Stimulated activated CD4-positive, alpha-beta T cell treated with anti-CD3 and anti-CD28 coated beads, Interleukin-1b, Interleukin-23, amount 100 ng/mL, for 4 hours (primary cell): ENCODE measurements around the gene LIPE.

ENCODE experiments used
- DNase-seq, 2 donors: peaks; one replicate each; pipeline ENCODE4 v3.0.0-alpha.2; 2020; ENCODE audit warnings: low read depth in 2 of 2

The LIPE gene

DNA sequence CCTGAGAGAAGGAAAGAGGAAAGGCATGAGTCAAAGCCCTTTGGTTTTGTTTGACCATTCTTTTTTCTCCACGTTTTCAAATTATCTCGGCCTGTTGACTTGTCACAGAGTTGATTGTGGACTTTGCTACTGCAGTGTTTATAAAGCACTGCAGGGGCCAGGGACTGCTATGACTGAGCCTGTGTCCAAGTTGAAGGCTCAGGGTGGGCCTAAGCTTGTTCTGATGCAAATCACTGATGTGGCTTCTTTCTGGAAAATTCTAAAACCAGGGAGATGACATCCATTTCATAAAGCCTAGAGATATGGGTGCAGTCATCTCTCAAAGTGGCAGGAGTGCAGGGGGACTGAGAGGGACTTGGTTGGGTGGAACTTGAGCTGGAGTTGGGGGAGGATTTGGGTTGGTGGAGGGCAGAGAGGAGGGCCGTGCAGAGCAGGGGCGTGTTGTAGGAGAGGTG is 16.8 kb upstream of the LIPE start:
- DNase-seq, result no peak

DNA sequence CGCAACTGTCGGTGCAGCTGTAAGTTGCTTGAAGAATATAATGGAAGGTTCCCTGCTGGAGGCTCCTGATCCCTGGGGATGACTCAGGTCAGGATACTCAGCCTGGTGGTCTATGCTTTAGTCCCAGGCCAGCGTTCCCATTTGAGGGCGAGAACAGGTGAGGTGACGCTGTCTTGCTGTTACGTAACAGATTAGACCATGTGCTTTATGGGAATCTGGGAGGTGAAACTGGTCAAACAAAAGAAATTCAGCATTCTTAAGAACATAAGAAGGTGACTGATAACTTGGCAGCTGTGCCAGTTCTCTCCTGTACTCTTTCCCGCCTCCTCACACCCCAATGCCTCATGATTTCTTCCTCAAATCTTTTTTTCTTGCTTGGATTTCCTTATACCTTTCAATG is 15.6 kb upstream of the LIPE start, which contains the start of gene CXCL17:
TSS of gene CXCL17 (minus strand) at position 114 of the 400 bp plus-strand sequence. CDS start 114 bp downstream, outside the sequence.
- DNase-seq, result no peak

DNA sequence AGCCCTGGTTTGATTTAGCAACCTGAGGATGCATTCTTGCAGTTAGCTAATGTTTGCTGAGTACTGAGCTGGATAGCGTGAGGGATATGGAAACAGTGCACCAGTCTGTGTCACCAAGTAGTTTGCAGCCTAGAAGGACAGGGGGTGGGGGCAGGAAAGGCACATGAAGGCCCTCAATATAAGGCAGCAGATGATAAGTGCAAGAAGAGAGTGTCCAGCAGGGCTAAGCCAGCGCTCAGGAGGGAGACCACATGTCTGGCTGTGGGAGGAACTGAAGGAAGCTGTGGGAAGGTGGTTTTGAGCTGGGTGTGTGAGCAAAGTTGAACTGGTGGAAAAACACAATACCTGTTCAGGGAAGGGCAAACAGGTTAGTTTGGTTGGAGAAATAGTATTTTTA is 13.9 kb upstream of the LIPE start:
- DNase-seq, result no peak

DNA sequence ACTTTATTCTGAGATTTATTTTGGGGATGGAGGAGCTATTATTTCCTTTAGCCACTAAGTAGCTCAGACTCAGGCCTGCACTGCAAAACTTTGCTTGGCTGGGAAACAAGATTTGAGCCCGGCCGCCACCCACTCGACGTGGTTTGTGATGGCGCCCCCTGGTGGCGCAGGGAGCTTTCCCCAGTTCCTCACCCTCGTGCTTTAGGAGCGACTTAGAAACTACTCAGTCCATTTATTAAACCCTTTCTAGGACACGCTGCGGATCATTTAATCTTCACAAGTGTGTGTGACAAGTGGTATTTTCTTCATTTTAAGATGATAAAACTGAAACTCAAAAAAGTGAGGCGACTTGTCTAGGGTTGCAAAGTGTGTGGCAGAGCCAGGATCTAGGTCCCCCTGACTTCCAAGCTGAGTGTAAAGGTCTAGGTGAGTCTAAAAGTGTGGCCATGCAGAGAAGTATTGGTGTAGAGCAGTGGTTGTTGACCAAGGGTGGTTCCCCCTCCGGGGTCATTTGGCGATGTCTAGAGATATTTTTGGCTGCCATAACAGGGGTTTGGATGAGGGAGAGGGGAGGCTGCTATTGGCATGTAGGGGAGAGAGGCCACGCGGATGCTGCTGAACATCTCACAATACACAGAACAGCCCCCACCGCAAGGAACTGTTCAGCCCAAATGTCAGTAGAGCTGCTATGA is 13.3 kb upstream of the LIPE start:
- DNase-seq, result peak; percentile 81 to 85

DNA sequence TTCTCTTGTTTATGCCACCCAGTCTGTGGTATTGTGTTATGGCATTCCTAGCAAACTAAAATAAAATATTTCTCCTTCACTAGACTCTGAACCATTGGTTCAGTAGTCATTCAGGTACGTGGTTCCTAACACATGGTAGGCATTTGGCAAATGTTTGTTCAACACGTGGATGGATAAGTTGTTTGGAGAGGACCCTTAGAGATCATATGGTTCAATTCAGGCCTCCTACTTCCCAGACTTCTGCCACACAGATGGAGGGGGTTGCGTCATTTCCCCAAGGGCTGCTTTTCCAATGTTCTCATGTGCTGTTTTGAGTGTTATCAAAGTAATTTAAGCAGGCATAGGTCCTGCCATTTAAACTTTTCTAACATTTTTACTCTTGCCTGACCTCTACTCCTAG is 8.8 kb upstream of the LIPE start:
- no peak for DNase-seq

DNA sequence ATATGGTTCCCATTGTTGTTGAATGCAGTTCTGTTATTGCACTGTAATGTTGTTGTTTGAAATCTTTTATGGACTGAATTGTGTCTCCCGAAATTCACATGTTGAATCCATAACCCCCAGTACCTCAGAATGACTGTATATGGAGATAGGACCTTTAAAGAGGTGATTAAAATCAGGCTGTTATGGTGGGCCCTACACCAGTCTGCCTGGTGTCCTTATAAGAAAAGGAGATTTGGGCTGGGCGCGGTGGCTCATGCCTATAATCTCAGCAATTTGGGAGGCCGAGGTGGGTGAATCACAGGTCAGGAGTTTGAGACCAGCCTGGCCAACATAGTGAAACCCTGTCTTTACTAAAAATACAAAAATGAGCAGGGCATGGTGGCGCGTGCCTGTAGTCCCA is 8.1 kb upstream of the LIPE start:
- DNase-seq, result no peak

DNA sequence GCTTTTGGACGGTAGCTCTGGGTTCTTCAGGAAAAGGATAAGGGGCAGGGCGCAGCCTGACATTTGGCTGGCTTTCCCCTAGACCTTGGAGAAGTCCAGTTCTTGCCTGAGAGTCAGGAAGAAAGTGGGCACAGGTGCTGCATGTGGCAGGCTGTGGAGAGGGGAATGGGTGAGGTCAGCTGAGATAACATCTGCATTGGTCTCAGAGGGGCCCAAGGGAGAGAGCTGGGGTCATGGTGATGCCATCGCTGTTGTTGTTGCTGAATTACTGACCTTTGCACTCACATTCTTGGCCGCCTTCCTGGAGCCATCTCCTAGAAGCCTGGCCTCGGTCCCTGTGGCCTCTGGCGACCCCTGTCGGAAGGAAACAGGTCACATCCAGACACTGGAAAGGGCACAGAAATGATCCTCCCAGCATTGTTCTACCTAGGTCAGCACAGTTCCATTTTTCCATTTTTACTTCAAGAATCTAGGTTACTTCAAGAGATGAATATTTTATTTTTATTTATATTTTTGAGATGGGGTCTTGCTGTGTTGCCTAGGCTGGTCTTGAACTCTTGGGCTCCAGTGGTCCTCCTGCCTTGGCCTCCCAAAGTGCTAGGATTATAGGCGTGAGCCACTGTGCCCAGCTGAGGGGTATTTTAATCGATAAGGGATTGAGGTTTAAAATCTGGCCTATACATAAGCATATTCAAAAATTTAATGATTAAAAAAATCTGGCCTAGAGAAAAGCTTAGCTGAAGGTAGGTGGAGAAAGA is 6.5 kb upstream of the LIPE start:
- peak; percentile 53 to 61 for DNase-seq

DNA sequence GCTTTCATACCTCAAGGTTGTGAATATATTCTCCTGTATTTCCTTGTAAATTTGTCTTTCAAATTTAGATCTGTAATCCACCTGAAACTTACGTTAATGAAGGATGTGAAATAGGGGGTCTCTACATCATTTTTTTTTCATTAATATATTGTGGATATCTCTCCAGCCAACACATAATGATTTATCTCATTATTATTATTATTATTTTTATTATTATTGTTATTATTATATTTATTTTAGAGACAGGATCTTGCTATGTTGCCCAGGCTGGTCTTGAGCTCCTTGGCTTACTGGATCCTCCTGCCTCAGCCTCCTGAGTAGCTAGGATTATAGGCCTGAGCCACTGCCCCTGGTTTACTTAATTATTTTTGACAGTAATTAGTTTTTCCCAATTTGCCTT is 4.3 kb upstream of the LIPE start:
- no peak for DNase-seq

DNA sequence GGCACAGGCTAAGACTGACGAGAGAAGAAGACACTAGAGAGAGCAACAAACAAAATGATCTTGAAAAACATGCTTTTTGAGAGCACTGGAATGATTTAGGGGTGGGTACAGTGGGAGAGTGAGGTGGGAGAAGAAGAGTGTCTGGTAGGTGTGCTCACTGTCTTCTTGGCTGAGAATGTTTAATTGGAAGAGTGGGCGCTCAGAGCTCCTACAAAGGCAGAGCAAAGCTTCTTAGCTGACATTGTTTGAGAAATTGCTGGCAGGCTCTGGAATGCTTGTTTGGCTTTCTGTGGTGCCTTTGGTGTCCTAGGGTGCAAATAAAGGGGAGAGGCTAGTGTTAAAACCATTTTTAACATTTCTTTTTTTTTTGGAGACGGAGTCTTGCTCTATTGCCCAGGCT is 1.5 kb upstream of the LIPE start:
- no peak for DNase-seq

DNA sequence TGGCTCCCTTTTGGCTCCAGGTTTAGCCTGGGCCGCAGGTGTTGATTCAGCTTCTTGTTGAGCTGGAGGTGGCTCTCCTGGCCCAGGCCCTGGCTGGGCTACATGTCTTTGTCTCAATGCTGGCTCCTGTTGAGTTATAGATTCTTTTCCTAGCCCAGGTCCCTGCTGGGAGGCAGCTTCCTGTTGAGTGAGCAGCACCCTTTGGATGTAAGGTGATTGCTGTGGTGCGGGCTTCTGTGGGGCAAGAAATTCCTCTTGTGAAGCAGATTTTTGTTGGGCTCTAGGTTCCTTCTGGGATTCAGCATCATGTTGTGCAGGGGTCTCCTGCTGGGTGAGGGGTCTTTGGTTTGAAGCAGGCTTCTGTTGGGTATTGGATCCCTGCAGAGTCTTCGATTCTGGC is 545 bp downstream of the LIPE start:
- no peak for DNase-seq

DNA sequence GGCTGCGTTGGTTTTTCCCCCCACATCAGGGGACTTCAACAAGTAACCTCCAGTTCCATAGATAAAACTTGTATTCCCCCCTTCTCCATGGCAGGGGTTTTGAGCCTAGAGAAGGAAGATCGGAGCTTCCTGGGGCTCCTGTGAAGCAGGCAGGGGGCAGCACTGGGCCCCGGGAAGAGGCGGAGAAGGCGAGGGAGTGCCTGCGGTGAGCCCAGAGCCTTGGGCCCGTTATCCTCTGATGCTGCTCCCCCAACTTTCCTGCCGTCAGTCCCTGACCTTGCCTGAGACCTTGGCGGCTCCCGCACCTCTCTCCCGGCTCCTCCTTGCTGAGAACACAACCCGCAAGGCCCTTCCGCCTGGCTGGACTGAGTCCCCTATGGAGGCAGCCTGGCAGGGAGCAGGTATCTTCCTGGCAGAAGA is 2.5 kb downstream of the LIPE start:
- DNase-seq, result no peak

DNA sequence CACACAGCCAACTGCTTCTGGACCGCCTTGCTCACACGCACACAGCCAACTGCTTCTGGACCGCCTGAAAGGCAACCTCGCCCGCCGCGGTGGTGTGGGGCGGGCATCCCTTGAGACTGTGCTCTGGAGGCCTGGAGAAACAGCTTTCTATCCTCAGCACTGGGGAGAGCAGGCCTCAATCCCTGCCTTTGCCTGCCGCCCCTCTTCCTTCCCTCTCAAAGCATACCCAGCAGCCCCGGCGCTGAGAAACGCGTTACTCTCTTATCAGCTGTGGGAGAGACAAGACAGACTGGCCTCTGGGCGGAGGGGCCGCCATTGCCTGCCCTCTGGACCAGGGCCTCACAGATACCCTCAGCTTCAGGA is 2.9 kb downstream of the LIPE start:
- DNase-seq, result no peak

DNA sequence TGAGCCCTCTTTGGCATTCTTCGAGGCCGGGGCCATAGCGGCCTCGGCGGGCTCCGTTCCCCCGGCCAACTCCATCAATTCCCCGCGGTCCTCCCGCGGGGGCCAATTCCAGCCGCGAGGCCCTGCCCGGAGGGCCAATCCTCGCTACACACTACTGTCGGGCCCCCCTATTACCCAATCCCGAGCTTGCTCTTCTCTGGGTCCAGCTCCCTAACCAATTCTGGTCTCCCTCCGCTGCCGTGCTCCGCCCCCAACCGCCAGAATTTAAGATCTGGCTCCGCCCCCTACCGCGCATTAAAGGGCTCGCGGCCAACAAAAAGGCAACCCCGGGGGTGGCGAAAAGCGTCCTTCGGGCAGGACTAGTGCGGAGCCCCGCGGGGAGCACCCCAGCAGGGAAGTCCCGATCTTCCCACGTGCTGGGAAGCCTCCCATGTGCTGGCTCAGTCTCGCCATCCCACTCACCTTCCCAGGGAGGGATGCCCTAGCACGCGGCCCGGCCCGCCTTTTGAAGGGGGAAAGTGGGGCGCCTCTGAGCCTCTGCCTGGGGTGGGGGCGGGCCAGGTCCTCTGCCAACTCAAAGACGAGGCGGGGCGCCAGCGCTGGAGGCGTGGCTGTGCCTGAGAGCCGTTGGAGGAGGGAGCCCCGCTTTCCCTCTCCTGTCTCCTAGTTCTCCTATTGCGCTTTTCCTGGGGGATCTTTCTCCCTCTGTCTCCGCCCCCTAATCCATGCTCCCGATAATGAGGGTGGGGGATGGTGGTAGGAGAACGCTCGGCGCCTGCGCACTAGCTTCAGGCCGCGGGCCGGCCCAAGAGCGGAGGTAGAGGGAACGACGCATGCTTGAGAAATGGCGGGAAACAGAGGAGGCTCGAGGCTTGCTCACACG is 3.5 kb downstream of the LIPE start:
- peak; percentile 91 to 93 for DNase-seq

DNA sequence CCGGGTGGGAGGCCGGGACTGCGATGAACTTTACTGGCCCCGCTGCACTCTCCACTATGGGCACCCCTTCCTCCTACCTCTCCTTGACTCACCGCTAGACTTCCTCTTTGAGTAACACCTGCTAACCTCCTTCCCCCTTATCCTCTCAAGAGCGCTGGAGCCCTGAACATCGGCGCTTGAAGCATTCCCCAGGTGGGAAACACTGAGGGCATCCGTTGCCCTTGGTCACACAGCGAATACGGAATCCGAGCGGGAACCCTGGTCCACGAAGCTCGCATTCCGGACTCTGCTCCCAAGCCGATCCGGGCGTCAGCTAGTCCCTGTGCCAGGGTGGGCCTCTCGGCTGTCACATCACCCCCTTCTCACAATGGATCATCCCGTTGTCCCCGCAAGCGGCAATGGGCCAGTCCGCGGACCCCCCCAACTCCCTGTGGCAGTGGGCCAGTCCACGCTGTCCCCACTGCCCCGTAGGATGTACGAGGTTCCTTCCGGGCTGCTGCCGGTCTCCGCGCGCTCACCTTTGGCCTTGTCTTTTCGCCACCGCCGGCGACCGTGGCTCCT is 4.2 kb downstream of the LIPE start:
- peak; percentile 22 to 23 for DNase-seq

DNA sequence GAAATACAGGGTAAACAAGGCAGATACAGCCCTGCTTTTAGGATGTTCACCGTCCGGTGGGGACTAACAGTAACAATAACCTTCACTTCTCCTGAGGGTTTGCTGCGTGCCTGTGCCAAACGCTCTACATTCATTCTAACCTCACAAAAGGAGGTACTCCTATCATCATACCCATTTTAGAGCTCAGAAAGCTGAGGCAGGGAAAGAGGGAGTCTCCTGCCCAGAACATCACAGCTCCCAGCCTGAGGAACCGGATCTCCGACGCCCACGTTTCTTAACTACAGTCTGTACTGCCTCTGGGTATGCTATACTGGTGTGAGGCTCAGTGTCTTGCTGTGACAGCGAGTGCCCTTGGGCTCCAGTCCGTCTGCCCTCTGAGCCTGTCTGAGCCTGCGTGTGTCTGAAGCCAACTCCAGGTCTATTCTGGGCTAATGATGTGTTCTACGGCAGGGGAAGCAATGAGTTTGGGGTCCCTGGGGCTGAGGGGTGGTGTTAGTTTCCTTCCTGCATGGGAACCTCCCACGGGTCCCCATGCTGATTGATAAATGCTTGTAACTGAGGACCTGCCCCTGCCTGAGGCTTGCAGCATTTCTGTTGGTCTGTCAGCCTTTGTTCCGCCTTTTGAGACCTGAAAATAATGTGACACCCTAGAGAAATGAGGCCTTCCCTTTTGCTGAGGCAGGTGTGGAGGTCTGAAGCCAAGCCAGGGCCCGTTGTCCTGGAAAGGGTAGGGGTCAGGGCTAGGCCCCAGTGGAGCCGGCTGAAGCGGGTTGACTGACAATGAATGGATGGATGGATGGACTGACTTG is 4.9 kb downstream of the LIPE start:
- DNase-seq, result no peak

DNA sequence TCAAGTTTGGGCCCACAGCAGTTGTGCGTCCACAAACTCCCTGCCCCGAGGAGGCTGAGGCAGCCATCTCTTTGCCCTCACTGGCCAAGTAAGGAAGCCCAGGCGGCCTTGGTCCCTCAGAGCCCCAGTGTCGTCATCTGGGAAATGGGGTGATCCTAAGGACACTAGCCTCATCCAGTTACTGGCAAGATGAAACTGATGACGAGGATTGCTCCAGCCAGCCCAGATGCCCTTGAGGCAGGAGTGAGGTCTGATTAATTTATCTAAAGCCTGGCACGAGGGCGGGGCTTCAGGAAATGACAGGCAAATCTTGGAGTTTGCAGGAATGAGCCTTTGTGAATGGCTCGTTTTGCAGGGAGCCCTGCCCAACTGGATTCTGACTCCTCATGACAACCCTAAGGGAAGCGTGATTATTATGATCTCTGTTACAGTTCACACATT is 5.6 kb downstream of the LIPE start:
- no peak for DNase-seq

DNA sequence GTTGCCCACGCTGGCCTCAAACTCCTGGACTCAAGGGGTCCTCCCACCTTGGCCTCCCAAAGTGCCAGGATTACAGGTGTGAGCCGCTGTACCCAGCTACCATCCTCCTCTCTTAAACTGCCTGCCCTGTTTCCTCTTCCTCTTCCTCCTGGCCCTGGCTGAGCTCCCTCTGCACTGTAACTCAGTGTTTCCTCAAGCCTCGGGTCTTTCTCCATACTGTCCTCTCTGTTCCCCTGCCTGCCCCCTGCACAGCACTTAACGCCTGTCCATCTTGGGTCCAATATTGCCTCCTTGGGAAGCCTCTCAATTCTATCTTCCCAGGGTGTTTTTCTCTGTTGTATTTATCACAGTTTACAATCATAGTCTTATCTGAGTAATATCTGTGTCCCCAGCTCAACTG is 6.1 kb downstream of the LIPE start:
- DNase-seq, result no peak

DNA sequence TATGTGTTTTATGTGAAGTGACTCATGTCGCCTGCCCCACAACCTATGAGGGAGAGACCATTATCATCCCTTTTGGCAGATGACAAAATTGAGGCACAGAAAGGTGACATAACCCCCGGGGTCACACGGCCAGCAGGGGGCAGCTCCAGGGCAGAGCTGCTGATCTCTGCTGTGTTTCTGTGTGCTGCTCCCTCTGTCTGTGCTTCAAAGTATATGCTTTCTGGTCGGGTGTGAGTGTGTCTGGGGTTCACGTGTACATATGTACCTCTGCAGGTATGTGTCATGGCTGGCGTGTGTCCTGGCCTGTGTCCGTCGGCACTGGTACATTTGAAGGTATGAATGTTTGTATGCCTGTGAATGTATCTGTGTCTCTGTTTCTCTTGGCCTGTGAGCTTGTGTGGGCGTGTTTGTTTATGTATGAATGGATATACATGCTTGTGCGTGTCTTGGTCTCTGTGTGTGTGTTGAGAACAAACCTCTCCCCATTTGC is 7.1 kb downstream of the LIPE start:
- DNase-seq, result peak; percentile 70 to 72

DNA sequence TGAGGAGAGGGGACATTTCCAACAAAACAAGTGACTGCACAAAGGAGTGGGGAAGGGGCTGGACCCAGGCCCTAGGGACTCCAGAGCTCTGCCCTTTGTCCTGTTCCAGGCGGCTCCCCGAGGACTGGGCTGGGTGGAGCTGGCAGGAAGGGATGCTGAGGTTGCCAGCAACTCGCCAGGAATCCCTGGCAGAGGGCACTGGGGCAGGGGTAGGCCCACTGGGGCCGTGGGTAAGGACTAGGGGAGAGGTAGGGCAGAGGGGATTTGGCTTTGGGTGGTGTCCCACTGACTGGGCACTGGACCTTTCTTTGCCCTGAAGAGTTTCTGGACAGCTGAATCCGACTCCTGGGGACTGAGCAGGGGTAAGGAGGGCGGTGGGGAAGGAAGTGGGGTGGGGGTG is 7.9 kb downstream of the LIPE start:
- no peak for DNase-seq

DNA sequence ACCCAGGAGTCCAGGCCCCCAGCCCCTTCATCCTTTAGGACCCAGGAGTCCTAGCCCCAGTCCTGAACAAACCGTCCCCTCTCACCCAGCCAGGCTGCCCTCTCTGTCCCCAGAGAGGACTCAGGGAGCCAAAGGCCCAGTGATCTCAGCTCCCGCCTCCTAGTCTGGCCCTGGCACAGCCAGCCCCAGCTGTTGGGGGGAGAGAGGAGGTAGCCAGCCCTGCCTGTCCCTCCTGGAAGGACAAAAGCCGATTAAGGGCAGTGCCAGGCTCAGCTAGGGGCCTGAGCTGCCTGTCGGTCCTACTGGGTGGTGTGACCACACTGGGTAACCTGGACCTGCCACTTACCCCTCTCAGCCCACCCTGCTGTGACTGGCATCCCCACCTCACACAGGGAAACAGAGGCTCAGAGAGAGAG is 14.5 kb downstream of the LIPE start:
- no peak for DNase-seq

DNA sequence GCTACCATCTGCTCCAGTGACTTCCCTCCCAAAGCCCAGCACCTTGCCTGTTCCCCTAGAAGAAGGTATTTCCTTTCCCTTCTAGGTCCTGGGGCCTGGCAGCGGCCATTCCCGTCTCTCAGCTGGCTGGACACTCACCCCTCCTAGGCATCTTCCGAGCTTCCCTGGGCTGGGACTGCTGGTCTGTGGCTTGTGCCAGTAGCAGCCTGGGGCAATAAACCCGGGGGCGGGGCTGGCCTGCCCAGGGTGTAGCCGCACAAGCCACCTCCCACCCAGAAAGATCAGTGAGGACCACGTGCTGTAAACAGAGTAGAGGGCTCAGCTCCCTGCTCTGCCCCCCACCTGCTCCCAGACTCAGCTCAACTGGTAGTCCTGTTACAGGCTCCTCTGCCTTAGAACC is 15.0 kb downstream of the LIPE start:
- DNase-seq, result no peak
